SK-N-SH treated with all-trans-retinoic acid at 6 μM for 48 hours (cell line): ENCODE results near the gene KLHL4.

Experiments used
- ATAC-seq: fragments of 200-7000 bp; cut with Tn5 transposase; 3 replicates; pipeline ENCODE4 v1.9.1; 2020; ENCODE audit warnings: mild to moderate bottlenecking, moderate library complexity
- ARNTL ChIP-seq: fragments of 450-650 bp; formaldehyde crosslinking; IDR thresholded peaks from 2 replicates; pipeline ENCODE4 v1.5.0; 2020; ENCODE audit warnings: low read depth, mild to moderate bottlenecking, moderate library complexity, borderline replicate concordance
- CSDC2 ChIP-seq: fragments of 250-450 bp; sonication (Bioruptor Pico); IDR thresholded peaks from 2 replicates; pipeline ENCODE4 v1.5.0; 2020; ENCODE audit warnings: mild to moderate bottlenecking, moderate library complexity
- GLIS3 ChIP-seq: fragments of 250-450 bp; sonication (Bioruptor Pico); IDR thresholded peaks from 2 replicates; pipeline ENCODE4 v1.5.0; 2020; ENCODE audit warnings: mild to moderate bottlenecking, moderate library complexity
- OSR1 ChIP-seq: fragments of 250-450 bp; sonication (Bioruptor Pico); IDR thresholded peaks from 2 replicates; pipeline ENCODE4 v1.8.0; 2022; ENCODE audit warnings: moderate library complexity, mild to moderate bottlenecking, inconsistent platforms
- PPARA ChIP-seq: fragments of 250-450 bp; sonication (Bioruptor Pico); IDR thresholded peaks from 2 replicates; pipeline ENCODE4 v1.5.0; 2020; ENCODE audit warnings: mild to moderate bottlenecking, borderline replicate concordance
- RARB ChIP-seq: fragments of 250-450 bp; sonication (Bioruptor Pico); IDR thresholded peaks from 2 replicates; pipeline ENCODE4 v1.8.0; 2021; ENCODE audit warnings: mild to moderate bottlenecking, moderate library complexity
- TCF4 ChIP-seq: fragments of 250-450 bp; sonication (Bioruptor Pico); IDR thresholded peaks from 2 replicates; pipeline ENCODE4 v1.8.0; 2021; ENCODE audit warnings: mild to moderate bottlenecking, moderate library complexity, borderline replicate concordance
- ZC3H10 ChIP-seq: fragments of 250-450 bp; sonication (Bioruptor Pico); IDR thresholded peaks from 2 replicates; pipeline ENCODE4 v1.5.1; 2021; ENCODE audit warnings: mild to moderate bottlenecking, moderate library complexity
- ZFP3 ChIP-seq: fragments of 250-450 bp; sonication (Bioruptor Pico); IDR thresholded peaks from 2 replicates; pipeline ENCODE4 v1.5.0; 2020; ENCODE audit warnings: mild to moderate bottlenecking, moderate library complexity
- ZFP30 ChIP-seq: fragments of 450-650 bp; formaldehyde crosslinking; IDR thresholded peaks from 2 replicates; pipeline ENCODE4 v1.5.0; 2022; ENCODE audit warnings: mild to moderate bottlenecking, moderate library complexity
- ZNF70 ChIP-seq: fragments of 450-650 bp; formaldehyde crosslinking; IDR thresholded peaks from 2 replicates; pipeline ENCODE4 v1.5.0; 2020; ENCODE audit warnings: mild to moderate bottlenecking, moderate library complexity
- ZNF8 ChIP-seq: fragments of 450-650 bp; formaldehyde crosslinking; IDR thresholded peaks from 2 replicates; pipeline ENCODE4 v1.5.0; 2020; ENCODE audit warnings: mild to moderate bottlenecking, moderate library complexity
- TF ChIP-seq, protein P1 (sequence below): fragments of 250-450 bp; sonication (Bioruptor Pico); IDR thresholded peaks from 2 replicates; pipeline ENCODE4 v1.5.1; 2021; ENCODE audit warnings: mild to moderate bottlenecking, moderate library complexity
- TF ChIP-seq, protein P2 (sequence below): fragments of 250-450 bp; sonication (Bioruptor Pico); IDR thresholded peaks from 2 replicates; pipeline ENCODE4 v1.8.0; 2020; ENCODE audit warnings: mild to moderate bottlenecking, moderate library complexity, borderline replicate concordance
- TF ChIP-seq, protein P3 (sequence below): fragments of 250-450 bp; sonication (Bioruptor Pico); IDR thresholded peaks from 2 replicates; pipeline ENCODE4 v1.5.0; 2020; ENCODE audit warnings: mild to moderate bottlenecking, moderate library complexity
- TF ChIP-seq, protein P4 (sequence below): fragments of 250-450 bp; sonication (Bioruptor Pico); IDR thresholded peaks from 2 replicates; pipeline ENCODE4 v1.5.1; 2020; ENCODE audit warnings: low read depth, mild to moderate bottlenecking, moderate library complexity

Gene KLHL4

DNA sequence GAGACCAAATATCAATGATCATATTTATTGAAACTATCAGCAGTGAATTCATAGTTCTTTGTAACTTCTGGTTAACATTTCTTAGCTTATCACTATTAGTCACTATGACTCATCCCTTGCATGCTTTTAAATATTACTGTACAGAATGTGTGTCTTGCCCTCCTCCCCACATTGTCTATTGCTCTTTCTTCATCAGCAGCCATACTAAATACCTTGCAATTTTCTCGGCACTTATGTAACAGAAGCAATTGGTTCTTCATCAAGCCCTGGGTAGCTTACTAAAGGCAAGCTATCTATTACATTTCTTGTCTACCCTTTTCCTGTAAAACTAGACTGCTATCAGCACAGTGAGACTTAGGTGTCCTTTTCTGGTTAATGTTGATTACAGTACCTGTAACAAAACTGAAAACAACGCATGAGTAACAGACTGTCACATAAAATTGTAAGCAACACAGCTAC, 8.2 kb downstream of the KLHL4 start:
- no peak; the same call in 2 of the 3 replicates for ATAC-seq
- TF ChIP-seq ZFP30 (CRISPR knock-in tag) (no peak), TCF4 (no peak), ZC3H10 (no peak), RARB (CRISPR knock-in tag) (no peak), OSR1 (CRISPR knock-in tag) (no peak), ARNTL (CRISPR knock-in tag) (no peak), PPARA (CRISPR knock-in tag) (no peak), ZNF70 (CRISPR knock-in tag) (no peak), GLIS3 (CRISPR knock-in tag) (no peak), ZNF8 (CRISPR knock-in tag) (no peak), CSDC2 (CRISPR knock-in tag) (no peak)
- TF ChIP-seq, protein P1, sequence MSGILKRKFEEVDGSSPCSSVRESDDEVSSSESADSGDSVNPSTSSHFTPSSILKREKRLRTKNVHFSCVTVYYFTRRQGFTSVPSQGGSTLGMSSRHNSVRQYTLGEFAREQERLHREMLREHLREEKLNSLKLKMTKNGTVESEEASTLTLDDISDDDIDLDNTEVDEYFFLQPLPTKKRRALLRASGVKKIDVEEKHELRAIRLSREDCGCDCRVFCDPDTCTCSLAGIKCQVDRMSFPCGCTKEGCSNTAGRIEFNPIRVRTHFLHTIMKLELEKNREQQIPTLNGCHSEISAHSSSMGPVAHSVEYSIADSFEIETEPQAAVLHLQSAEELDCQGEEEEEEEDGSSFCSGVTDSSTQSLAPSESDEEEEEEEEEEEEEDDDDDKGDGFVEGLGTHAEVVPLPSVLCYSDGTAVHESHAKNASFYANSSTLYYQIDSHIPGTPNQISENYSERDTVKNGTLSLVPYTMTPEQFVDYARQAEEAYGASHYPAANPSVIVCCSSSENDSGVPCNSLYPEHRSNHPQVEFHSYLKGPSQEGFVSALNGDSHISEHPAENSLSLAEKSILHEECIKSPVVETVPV (CRISPR knock-in tag) = no peak
- TF ChIP-seq, protein P2, sequence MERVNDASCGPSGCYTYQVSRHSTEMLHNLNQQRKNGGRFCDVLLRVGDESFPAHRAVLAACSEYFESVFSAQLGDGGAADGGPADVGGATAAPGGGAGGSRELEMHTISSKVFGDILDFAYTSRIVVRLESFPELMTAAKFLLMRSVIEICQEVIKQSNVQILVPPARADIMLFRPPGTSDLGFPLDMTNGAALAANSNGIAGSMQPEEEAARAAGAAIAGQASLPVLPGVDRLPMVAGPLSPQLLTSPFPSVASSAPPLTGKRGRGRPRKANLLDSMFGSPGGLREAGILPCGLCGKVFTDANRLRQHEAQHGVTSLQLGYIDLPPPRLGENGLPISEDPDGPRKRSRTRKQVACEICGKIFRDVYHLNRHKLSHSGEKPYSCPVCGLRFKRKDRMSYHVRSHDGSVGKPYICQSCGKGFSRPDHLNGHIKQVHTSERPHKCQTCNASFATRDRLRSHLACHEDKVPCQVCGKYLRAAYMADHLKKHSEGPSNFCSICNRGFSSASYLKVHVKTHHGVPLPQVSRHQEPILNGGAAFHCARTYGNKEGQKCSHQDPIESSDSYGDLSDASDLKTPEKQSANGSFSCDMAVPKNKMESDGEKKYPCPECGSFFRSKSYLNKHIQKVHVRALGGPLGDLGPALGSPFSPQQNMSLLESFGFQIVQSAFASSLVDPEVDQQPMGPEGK (CRISPR knock-in tag) = no peak
- TF ChIP-seq, protein P3, sequence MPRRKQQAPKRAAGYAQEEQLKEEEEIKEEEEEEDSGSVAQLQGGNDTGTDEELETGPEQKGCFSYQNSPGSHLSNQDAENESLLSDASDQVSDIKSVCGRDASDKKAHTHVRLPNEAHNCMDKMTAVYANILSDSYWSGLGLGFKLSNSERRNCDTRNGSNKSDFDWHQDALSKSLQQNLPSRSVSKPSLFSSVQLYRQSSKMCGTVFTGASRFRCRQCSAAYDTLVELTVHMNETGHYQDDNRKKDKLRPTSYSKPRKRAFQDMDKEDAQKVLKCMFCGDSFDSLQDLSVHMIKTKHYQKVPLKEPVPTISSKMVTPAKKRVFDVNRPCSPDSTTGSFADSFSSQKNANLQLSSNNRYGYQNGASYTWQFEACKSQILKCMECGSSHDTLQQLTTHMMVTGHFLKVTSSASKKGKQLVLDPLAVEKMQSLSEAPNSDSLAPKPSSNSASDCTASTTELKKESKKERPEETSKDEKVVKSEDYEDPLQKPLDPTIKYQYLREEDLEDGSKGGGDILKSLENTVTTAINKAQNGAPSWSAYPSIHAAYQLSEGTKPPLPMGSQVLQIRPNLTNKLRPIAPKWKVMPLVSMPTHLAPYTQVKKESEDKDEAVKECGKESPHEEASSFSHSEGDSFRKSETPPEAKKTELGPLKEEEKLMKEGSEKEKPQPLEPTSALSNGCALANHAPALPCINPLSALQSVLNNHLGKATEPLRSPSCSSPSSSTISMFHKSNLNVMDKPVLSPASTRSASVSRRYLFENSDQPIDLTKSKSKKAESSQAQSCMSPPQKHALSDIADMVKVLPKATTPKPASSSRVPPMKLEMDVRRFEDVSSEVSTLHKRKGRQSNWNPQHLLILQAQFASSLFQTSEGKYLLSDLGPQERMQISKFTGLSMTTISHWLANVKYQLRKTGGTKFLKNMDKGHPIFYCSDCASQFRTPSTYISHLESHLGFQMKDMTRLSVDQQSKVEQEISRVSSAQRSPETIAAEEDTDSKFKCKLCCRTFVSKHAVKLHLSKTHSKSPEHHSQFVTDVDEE (CRISPR knock-in tag) = no peak
- TF ChIP-seq, protein P4, sequence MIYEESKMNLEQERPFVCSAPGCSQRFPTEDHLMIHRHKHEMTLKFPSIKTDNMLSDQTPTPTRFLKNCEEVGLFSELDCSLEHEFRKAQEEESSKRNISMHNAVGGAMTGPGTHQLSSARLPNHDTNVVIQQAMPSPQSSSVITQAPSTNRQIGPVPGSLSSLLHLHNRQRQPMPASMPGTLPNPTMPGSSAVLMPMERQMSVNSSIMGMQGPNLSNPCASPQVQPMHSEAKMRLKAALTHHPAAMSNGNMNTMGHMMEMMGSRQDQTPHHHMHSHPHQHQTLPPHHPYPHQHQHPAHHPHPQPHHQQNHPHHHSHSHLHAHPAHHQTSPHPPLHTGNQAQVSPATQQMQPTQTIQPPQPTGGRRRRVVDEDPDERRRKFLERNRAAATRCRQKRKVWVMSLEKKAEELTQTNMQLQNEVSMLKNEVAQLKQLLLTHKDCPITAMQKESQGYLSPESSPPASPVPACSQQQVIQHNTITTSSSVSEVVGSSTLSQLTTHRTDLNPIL (CRISPR knock-in tag) = no peak
- TF ChIP-seq, all 23 proteins: peak for 0

DNA sequence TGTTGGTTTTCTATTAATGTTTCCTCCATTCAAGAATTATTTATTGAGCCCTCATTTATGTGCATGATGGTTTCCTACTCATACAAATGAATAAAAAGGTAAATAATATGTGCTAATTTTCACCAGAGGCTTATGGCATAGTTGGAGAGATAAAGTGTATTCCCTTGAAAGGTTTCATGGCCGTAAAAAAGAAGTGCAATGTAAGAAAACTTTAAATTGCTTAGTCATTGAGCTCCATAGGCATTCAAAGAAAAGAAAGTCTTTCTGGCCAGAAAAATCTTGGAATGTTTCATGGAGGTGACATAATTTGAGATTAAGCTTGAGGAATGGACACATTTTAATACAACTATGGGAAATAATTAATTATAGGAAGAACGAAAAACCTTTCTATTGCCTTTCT, 8.7 kb downstream of the KLHL4 start:
- TF ChIP-seq, protein P4 (CRISPR knock-in tag) = no peak
- TF ChIP-seq, protein P3 (CRISPR knock-in tag) = no peak
- no peak for TF ChIP-seq ZFP3 (CRISPR knock-in tag)
- no peak for TF ChIP-seq ZC3H10
- TF ChIP-seq, protein P1 (CRISPR knock-in tag) = no peak
- no peak for ATAC-seq
